HG03342 (cell line): ENCODE results near the gene LIN28B.
"Not testable (repeated sequence)": the region's sequence is repeated elsewhere in the genome, so short reads cannot be mapped to it uniquely, and the experiment has no call there.

ENCODE experiments used
- ATAC-seq: cut with Tn5 transposase; IDR thresholded peaks from one replicate; pipeline ENCODE4 v1.9.1; 2021; ENCODE audit warnings: mild to moderate bottlenecking, moderate library complexity; ENCODE audit not compliant: unreplicated experiment

Gene LIN28B

GRCh38 chr6:105005451-105005850, 48.5 kb downstream of the LIN28B start:
- no peak for ATAC-seq

- not testable (repeated sequence) for ATAC-seq
Measured at GRCh38 chr6:105013459-105013858, 56.6 kb downstream of the LIN28B start.

GRCh38 chr6:105014448-105014847, 57.5 kb downstream of the LIN28B start:
- no peak for ATAC-seq

- ATAC-seq: no peak
Measured at GRCh38 chr6:105014954-105015353, 58.0 kb downstream of the LIN28B start.

- no peak for ATAC-seq
Measured at GRCh38 chr6:105015482-105015881, 58.6 kb downstream of the LIN28B start.

- ATAC-seq: no peak
Measured at GRCh38 chr6:105019285-105019684, 62.4 kb downstream of the LIN28B start.

- no peak for ATAC-seq
Measured at GRCh38 chr6:105021399-105021798, 64.5 kb downstream of the LIN28B start.

GRCh38 chr6:105022416-105022815, 65.5 kb downstream of the LIN28B start:
- no peak for ATAC-seq

- no peak for ATAC-seq
Measured at GRCh38 chr6:105024803-105025202, 67.9 kb downstream of the LIN28B start.

GRCh38 chr6:105028898-105029297, 72.0 kb downstream of the LIN28B start:
- ATAC-seq: no peak

- ATAC-seq: no peak
Measured at GRCh38 chr6:105029581-105029980, 72.7 kb downstream of the LIN28B start.

GRCh38 chr6:105034470-105034869, 77.6 kb downstream of the LIN28B start:
- no peak for ATAC-seq

- ATAC-seq: no peak
Measured at GRCh38 chr6:105035299-105035698, 78.4 kb downstream of the LIN28B start.

GRCh38 chr6:105036351-105036750, 79.4 kb downstream of the LIN28B start:
- no peak for ATAC-seq

- no peak for ATAC-seq
Measured at GRCh38 chr6:105038259-105038658, 81.4 kb downstream of the LIN28B start.

GRCh38 chr6:105041880-105042279, 85.0 kb downstream of the LIN28B start:
- no peak for ATAC-seq

- ATAC-seq: no peak
Measured at GRCh38 chr6:105042648-105043047, 85.7 kb downstream of the LIN28B start.

GRCh38 chr6:105043979-105044378, 87.1 kb downstream of the LIN28B start:
- no peak for ATAC-seq

GRCh38 chr6:105045526-105045925, 88.6 kb downstream of the LIN28B start:
- ATAC-seq: no peak

- ATAC-seq: no peak
Measured at GRCh38 chr6:105051941-105052471, 95.1 kb downstream of the LIN28B start.

GRCh38 chr6:105056646-105057045, 99.7 kb downstream of the LIN28B start:
- ATAC-seq: no peak

GRCh38 chr6:105057160-105057559, 100.3 kb downstream of the LIN28B start:
- ATAC-seq: no peak

GRCh38 chr6:105058316-105058715, 101.4 kb downstream of the LIN28B start:
- no peak for ATAC-seq
